ENCODE measurements around the gene AKAP8. TPM values are rescaled to one million over a fixed set of nuclear protein-coding genes. Genes with fewer than 3 reads are reported as not detected.

The AKAP8 gene
- total and polyA plus RNA-seq, 2 experiments from 2014 or later: 13.4 to 14.6 TPM

DNA sequence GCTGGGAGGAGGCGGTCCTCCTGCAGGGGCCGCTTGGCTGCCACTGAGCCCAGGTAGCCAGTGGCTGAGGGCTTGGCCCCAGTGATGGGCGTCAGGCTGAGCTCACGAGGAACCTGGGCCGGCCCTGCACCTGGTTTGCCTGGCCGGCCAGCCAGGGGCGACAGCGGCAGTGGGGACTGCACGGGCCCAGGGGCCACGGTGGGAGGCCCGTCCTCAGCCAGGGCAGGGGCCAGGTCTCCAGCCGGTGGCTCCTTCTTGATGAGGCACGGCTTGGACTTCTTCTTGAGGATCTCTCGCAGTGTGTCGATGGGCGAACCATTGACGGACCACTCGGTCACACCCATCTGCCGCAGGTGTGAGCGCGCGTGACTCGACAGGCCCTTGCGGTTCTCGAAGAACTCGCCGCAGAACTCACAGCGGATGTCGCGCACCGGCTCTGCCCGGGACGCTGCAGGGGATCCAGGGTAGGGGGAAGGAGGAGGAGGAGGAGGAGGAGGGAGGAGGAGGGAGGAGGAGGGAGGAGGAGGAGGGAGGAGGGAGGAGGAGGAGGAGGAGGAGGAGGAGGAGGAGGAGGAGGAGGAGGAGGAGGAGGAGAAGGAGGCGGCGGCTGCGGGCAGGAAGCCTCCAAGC, 45.8 kb upstream of the AKAP8 start:
- Histone ChIP-seq H3K27me3 (replicated peaks; ENCODE audit: insufficient read depth) (no peaks in the 10 kb centered on the region), H2AFZ (no peak overlapping the region), H3K9me3 (ENCODE audit: low read depth) (no peaks in the 10 kb centered on the region), H3F3A (ENCODE audit: insufficient read depth) (peaks cover 9% of the 10 kb centered on the region; the same call in 1 of the 2 replicates), H3K4me1 (ENCODE audit: insufficient read depth) (peaks cover under 1% of the 10 kb centered on the region; the same call in 1 of the 2 replicates), H3K9ac (no peak overlapping the region), H3K4me3 (no peak overlapping the region), H3K9me2 (ENCODE audit: insufficient read depth) (no peaks in the 10 kb centered on the region), H3K79me2 (ENCODE audit: insufficient read depth) (peaks cover 44% of the 10 kb centered on the region), H3K36me3 (ENCODE audit: low read depth) (peaks cover 22% of the 10 kb centered on the region), H3K4me2 (ENCODE audit: unreplicated experiment) (no peak overlapping the region), H4K20me1 (ENCODE audit: insufficient read depth) (no peaks in the 10 kb centered on the region), H3K27ac (no peak overlapping the region)
- no peak for TF ChIP-seq EZH2phosphoT487 (IDR thresholded peaks at IDR 0.05; ENCODE audit: insufficient read depth, low read depth)
- no peak for TF ChIP-seq EZH2 (IDR thresholded peaks at IDR 0.05; ENCODE audit: insufficient read depth, poor library complexity, severe bottlenecking)
- in situ Hi-C loops (cut with MboI): no loop called here
- no peak for DNase-seq
- WGBS, 2 experiments (ENCODE audit: low coverage in 1 of 2, low lambda C conversion rate in 2 of 2, missing lambda C conversion rate in 2 of 2): 94 to 96% methylated on average over 32 to 35 of the region's 36 CpGs

DNA sequence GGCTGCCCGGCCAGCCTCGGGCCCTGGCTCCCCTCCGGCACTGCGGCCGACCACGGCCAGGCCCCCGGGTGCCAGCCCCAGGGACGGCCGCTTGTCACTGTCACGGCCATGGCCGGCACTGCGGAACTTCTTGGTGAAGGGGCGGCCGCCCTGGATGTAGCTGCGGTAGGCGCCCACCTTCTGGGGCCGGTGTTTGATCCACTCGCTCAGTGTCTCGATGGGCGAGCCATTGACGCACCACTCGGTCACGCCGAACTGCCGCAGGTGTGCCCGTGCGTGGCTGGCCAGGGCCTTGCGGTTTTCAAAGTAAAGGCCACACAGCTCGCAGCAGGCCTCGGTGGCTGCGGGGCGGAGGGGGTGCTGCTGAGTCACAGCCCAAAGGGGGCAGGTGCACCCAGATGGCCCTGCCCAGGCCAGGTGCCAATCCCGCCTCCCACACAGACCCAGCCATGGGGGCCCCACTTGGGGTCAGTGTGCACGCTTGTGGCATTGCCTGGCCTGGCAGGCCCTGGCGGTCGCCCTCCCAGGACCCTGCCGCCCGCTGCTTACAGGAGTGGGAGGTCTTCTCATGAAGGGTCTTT, 45.2 kb upstream of the AKAP8 start:
- H3K9ac ChIP-seq: no peak overlapping the region
- no peaks in the 10 kb centered on the region for H4K20me1 ChIP-seq (ENCODE audit: insufficient read depth)
- H3K27me3 ChIP-seq (replicated peaks; ENCODE audit: insufficient read depth): no peaks in the 10 kb centered on the region
- TF ChIP-seq EZH2 (IDR thresholded peaks at IDR 0.05; ENCODE audit: insufficient read depth, poor library complexity, severe bottlenecking): no peak
- no peak for TF ChIP-seq EZH2phosphoT487 (IDR thresholded peaks at IDR 0.05; ENCODE audit: insufficient read depth, low read depth)
- H3F3A ChIP-seq (ENCODE audit: insufficient read depth): peaks cover 16% of the 10 kb centered on the region
- H3K4me3 ChIP-seq: no peak overlapping the region
- 97% methylated on average over 30 to 38 of the region's 38 CpGs for WGBS, 2 experiments (ENCODE audit: low coverage in 1 of 2, low lambda C conversion rate in 2 of 2, missing lambda C conversion rate in 2 of 2)
- H3K79me2 ChIP-seq (ENCODE audit: insufficient read depth): peaks cover 37% of the 10 kb centered on the region
- H3K36me3 ChIP-seq (ENCODE audit: low read depth): peaks cover 22% of the 10 kb centered on the region
- DNase-seq: no peak
- H3K9me3 ChIP-seq (ENCODE audit: low read depth): no peaks in the 10 kb centered on the region
- in situ Hi-C loops (cut with MboI): no loop called here
- H3K4me1 ChIP-seq (ENCODE audit: insufficient read depth): peaks cover 5% of the 10 kb centered on the region; the same call in 1 of the 2 replicates
- H3K27ac ChIP-seq: no peak overlapping the region
- H3K9me2 ChIP-seq (ENCODE audit: insufficient read depth): no peaks in the 10 kb centered on the region
- H2AFZ ChIP-seq: no peak overlapping the region
- H3K4me2 ChIP-seq (ENCODE audit: unreplicated experiment): no peak overlapping the region

DNA sequence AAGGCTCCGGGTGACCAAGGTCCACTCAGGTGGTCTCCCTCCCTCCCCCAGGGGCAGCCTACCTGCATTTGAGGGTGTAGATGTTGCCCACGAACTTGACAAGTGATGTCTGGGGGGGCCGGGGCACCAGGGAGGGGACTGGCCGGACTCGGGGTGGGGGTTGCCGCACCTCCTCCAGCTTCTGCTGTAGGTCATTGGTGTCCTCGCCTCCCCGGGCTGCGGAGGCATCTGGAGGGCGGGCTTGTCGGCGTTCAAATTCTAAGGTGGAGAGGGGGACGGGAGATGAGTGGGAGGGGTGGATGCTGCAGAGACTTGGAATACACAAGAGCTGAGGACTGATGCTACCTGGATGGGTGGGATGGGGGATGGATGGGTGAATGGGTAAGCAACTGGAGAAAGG, 44.5 kb upstream of the AKAP8 start:
- no peak for DNase-seq
- Histone ChIP-seq H4K20me1 (ENCODE audit: insufficient read depth) (no peaks in the 10 kb centered on the region), H3F3A (ENCODE audit: insufficient read depth) (peaks cover 21% of the 10 kb centered on the region), H3K4me1 (ENCODE audit: insufficient read depth) (peaks cover 9% of the 10 kb centered on the region; the same call in 1 of the 2 replicates), H3K27me3 (replicated peaks; ENCODE audit: insufficient read depth) (no peaks in the 10 kb centered on the region), H3K27ac (no peak overlapping the region), H3K4me3 (no peak overlapping the region), H3K36me3 (ENCODE audit: low read depth) (peaks cover 22% of the 10 kb centered on the region), H3K9me3 (ENCODE audit: low read depth) (no peaks in the 10 kb centered on the region), H3K9ac (no peak overlapping the region), H3K79me2 (ENCODE audit: insufficient read depth) (peaks cover 31% of the 10 kb centered on the region), H3K4me2 (ENCODE audit: unreplicated experiment) (no peak overlapping the region), H2AFZ (no peak overlapping the region), H3K9me2 (ENCODE audit: insufficient read depth) (no peaks in the 10 kb centered on the region)
- WGBS, 2 experiments (ENCODE audit: low coverage in 1 of 2, low lambda C conversion rate in 2 of 2, missing lambda C conversion rate in 2 of 2): 93 to 97% methylated on average over 9 to 13 of the region's 13 CpGs
- TF ChIP-seq EZH2phosphoT487 (IDR thresholded peaks at IDR 0.05; ENCODE audit: insufficient read depth, low read depth): no peak
- no peak for TF ChIP-seq EZH2 (IDR thresholded peaks at IDR 0.05; ENCODE audit: insufficient read depth, poor library complexity, severe bottlenecking)
- in situ Hi-C loops (cut with MboI): no loop called here

DNA sequence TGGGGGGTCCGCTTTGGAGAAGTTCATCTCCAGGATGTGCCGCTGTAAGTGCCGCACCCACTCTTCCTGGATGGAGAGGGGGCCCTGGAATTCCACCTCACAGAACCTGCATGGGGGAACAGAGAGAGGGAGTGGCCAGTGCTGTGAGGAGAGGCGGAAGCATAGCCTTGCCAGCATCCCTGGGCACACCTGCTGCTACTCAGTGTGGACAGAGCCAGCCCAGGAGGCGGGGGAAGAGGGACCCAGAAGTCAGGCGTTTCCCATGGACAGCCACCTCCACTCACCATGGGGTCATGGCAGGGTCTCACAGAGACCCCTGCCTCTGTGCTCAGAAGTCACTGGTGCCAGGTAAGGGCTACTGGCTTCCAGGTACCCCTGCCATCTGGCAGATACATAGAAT, 43.5 kb upstream of the AKAP8 start:
- Histone ChIP-seq H3K4me1 (ENCODE audit: insufficient read depth) (peaks cover 9% of the 10 kb centered on the region; the same call in 1 of the 2 replicates), H3K9ac (no peak overlapping the region), H3K4me2 (ENCODE audit: unreplicated experiment) (no peak overlapping the region), H3K9me2 (ENCODE audit: insufficient read depth) (no peaks in the 10 kb centered on the region), H3K4me3 (no peak overlapping the region), H4K20me1 (ENCODE audit: insufficient read depth) (no peaks in the 10 kb centered on the region), H3K79me2 (ENCODE audit: insufficient read depth) (peaks cover 27% of the 10 kb centered on the region), H2AFZ (no peak overlapping the region), H3F3A (ENCODE audit: insufficient read depth) (peaks cover 21% of the 10 kb centered on the region), H3K9me3 (ENCODE audit: low read depth) (no peaks in the 10 kb centered on the region), H3K27ac (no peak overlapping the region), H3K27me3 (replicated peaks; ENCODE audit: insufficient read depth) (no peaks in the 10 kb centered on the region), H3K36me3 (ENCODE audit: low read depth) (peaks cover 22% of the 10 kb centered on the region)
- DNase-seq: no peak
- in situ Hi-C loops (cut with MboI): no loop called here
- TF ChIP-seq EZH2 (IDR thresholded peaks at IDR 0.05; ENCODE audit: insufficient read depth, poor library complexity, severe bottlenecking) (no peak), EZH2phosphoT487 (IDR thresholded peaks at IDR 0.05; ENCODE audit: insufficient read depth, low read depth) (no peak)
- 98 to 99% methylated on average over 6 of the region's 6 CpGs for WGBS, 2 experiments (ENCODE audit: low coverage in 1 of 2, low lambda C conversion rate in 2 of 2, missing lambda C conversion rate in 2 of 2)
